ENCODE data around the gene ZNF362.

Gene ZNF362

GRCh38 chr1:33246171-33246570 is 10.1 kb upstream of the ZNF362 start:
- no peak for DNase-seq

- no peak for DNase-seq
Measured at GRCh38 chr1:33247545-33247944, 8.7 kb upstream of the ZNF362 start.

GRCh38 chr1:33248244-33248643 is 8.0 kb upstream of the ZNF362 start:
- no peak for DNase-seq

GRCh38 chr1:33249422-33249821 is 6.9 kb upstream of the ZNF362 start:
- DNase-seq = no peak

- DNase-seq = no peak
Measured at GRCh38 chr1:33250217-33250616, 6.1 kb upstream of the ZNF362 start.

- no peak for DNase-seq
Measured at GRCh38 chr1:33250724-33251123, 5.6 kb upstream of the ZNF362 start.

- DNase-seq = no peak
Measured at GRCh38 chr1:33254491-33254890, 1.8 kb upstream of the ZNF362 start.

- peak; percentile 73 for DNase-seq
Measured at GRCh38 chr1:33255347-33256220, 708 bp upstream of the ZNF362 start.

GRCh38 chr1:33256221-33256470 is 146 bp upstream of the ZNF362 start:
- no peak for DNase-seq

- DNase-seq = no peak
Measured at GRCh38 chr1:33257207-33257771, 997 bp downstream of the ZNF362 start.

- no peak for DNase-seq
Measured at GRCh38 chr1:33257772-33258712, 1.8 kb downstream of the ZNF362 start.

- DNase-seq = no peak
Measured at GRCh38 chr1:33258788-33259274, 2.5 kb downstream of the ZNF362 start.

- DNase-seq = no peak
Measured at GRCh38 chr1:33259879-33260278, 3.6 kb downstream of the ZNF362 start.

- DNase-seq = peak; percentile 67
Measured at GRCh38 chr1:33260439-33260838, 4.1 kb downstream of the ZNF362 start.

- no peak for DNase-seq
Measured at GRCh38 chr1:33261344-33261743, 5.1 kb downstream of the ZNF362 start.

GRCh38 chr1:33263890-33264504 is 7.7 kb downstream of the ZNF362 start:
- no peak for DNase-seq

- no peak for DNase-seq
Measured at GRCh38 chr1:33265780-33266605, 9.7 kb downstream of the ZNF362 start.

- no peak for DNase-seq
Measured at GRCh38 chr1:33266766-33267165, 10.5 kb downstream of the ZNF362 start.

GRCh38 chr1:33267468-33268205 is 11.3 kb downstream of the ZNF362 start:
- no peak for DNase-seq

- no peak for DNase-seq
Measured at GRCh38 chr1:33268457-33268856, 12.2 kb downstream of the ZNF362 start.

GRCh38 chr1:33268927-33269610 is 12.8 kb downstream of the ZNF362 start:
- DNase-seq = no peak
